ENCODE measurements around the gene LRRC8A. TPM values are rescaled to one million over a fixed set of nuclear protein-coding genes. Genes with fewer than 3 reads are reported as not detected.

The LRRC8A gene
- total and polyA plus RNA-seq, 2 of the 8 experiments (the other 6 are each of a cell fraction or from before 2014, with no cell fraction given), result 103 to 111 TPM

DNA sequence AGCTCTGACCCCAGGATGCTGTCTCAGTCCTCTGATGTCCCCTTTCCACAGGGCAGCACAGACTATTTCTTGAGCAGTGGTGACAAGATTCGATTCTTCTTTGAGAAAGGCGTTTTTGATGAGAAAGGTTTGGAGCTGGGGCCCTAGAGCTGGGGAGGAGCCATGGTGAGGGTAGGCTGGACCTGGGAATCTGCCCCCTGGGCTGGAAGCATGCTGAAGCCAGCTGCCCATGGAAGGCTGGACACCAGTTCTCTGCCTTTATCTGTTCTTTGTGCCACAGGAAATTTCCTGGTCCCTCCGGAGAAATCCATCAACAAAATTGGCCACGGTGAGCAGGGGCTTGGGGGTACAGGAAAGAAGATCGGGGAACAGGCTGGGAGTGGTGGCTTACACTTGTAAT, 51.8 kb downstream of the LRRC8A start:
- Histone ChIP-seq H3K4ac (replicated peaks; ENCODE audit: insufficient read length, low read depth, low read length) (no peak overlapping the region), H2BK120ac (replicated peaks; ENCODE audit: low read depth, low read length) (no peak overlapping the region)

More for the DNA sequence above, 51.8 kb downstream of the LRRC8A start:
- Histone ChIP-seq H3K4me2 (ENCODE audit: insufficient read depth in 1 of 2, low read depth in 2 of 2, low read length in 2 of 2) (no peak overlapping the region), H3K23ac (ENCODE audit: insufficient read length) (no peak overlapping the region), H2BK15ac (ENCODE audit: low read length) (no peak overlapping the region), H3K9me3 (ENCODE audit: insufficient read depth in 2 of 2, low read depth in 1 of 2, low read length in 1 of 2) (no peaks in the 10 kb centered on the region), H3K4me1 (replicated peaks in 1 of 4; ENCODE audit: control insufficient read depth in 3 of 4, insufficient read depth in 4 of 4, low read length in 3 of 4) (no peaks in the 10 kb centered on the region), H3K23me2 (ENCODE audit: low read depth, low read length) (no peaks in the 10 kb centered on the region), H4K8ac (ENCODE audit: extremely low read depth, insufficient read depth, low read length) (no peak overlapping the region), H4K91ac (replicated peaks; ENCODE audit: insufficient read length, low read length) (no peak overlapping the region), H3K56ac (replicated peaks; ENCODE audit: insufficient read length, low read depth, low read length) (no peak overlapping the region), H3K79me1 (ENCODE audit: low read depth, low read length) (no peaks in the 10 kb centered on the region), H2BK12ac (ENCODE audit: low read depth, low read length) (no peak overlapping the region), H4K5ac (ENCODE audit: insufficient read length, low read depth, low read length) (no peak overlapping the region), H3K27ac (ENCODE audit: low read depth, low read length) (no peak overlapping the region), H3K79me2 (ENCODE audit: control insufficient read depth in 1 of 2, insufficient read depth in 2 of 2, low read length in 2 of 2) (no peaks in the 10 kb centered on the region), H3K14ac (ENCODE audit: insufficient read length) (no peak overlapping the region), H4K20me1 (replicated peaks in 1 of 2; ENCODE audit: control insufficient read depth in 1 of 2, insufficient read depth in 2 of 2, low read length in 2 of 2) (no peaks in the 10 kb centered on the region), H3K4me3 (ENCODE audit: extremely low read depth in 1 of 4, insufficient read depth in 2 of 4, low read depth in 3 of 4, low read length in 4 of 4) (no peak overlapping the region), H3K18ac (ENCODE audit: extremely low read depth, low read length) (no peak overlapping the region), H2BK20ac (ENCODE audit: low read length) (no peak overlapping the region), H3K36me3 (ENCODE audit: control insufficient read depth in 2 of 4, insufficient read depth in 4 of 4, low read length in 3 of 4) (no peaks in the 10 kb centered on the region), H3K9ac (replicated peaks in 1 of 4; ENCODE audit: extremely low read depth in 1 of 4, low read depth in 3 of 4, low read length in 3 of 4) (no peak overlapping the region), H2BK5ac (ENCODE audit: low read depth, low read length) (no peak overlapping the region), H3K27me3 (replicated peaks in 1 of 4; ENCODE audit: control insufficient read depth in 3 of 4, extremely low read depth in 1 of 4, insufficient read depth in 3 of 4, low read length in 3 of 4) (no peaks in the 10 kb centered on the region), H2AFZ (ENCODE audit: low read length) (no peak overlapping the region), H2AK5ac (ENCODE audit: low read depth, low read length) (no peak overlapping the region)
- no peak for TF ChIP-seq CREB1 (IDR thresholded peaks at IDR 0.05)
- ChIA-PET POLR2A (ENCODE audit: partially characterized antibody) (interaction anchor here (1.2 to 1.3 kb wide), 2 partner anchors 9 to 18 kb away, joined by 3 to 4 read pairs; no protein-coding TSS in a partner anchor), CTCF (ENCODE audit: partially characterized antibody) (interaction anchor here (1.0 to 2.1 kb wide), 3 partner anchors 9 to 72 kb away, joined by 3 to 5 read pairs (median 4); no protein-coding TSS in a partner anchor)
- no peak for DNase-seq (ENCODE audit: low read depth in 1 of 2, low spot score in 2 of 2)
- 92% methylated on average over 5 of the region's 5 CpGs; no CpG with 5 or more reads in 1 of the 2 experiments for WGBS, 2 experiments (ENCODE audit: extremely low coverage in 1 of 2, insufficient coverage in 1 of 2, insufficient read length in 1 of 2, insufficient replicate concordance in 2 of 2, low coverage in 1 of 2, low lambda C conversion rate in 2 of 2, missing lambda C conversion rate in 1 of 2)
- FAIRE-seq, result no peak
